UCSD-AML1 (cell line): ENCODE results near the gene HDAC4.
"Not testable (repeated sequence)": the region's sequence is repeated elsewhere in the genome, so short reads cannot be mapped to it uniquely, and the experiment has no call there.

Source experiments
- DNase-seq: peaks from one replicate; lab custom pipeline; 2025; ENCODE audit not compliant: unreplicated experiment; lab: John Stamatoyannopoulos, UW

Gene HDAC4

DNA sequence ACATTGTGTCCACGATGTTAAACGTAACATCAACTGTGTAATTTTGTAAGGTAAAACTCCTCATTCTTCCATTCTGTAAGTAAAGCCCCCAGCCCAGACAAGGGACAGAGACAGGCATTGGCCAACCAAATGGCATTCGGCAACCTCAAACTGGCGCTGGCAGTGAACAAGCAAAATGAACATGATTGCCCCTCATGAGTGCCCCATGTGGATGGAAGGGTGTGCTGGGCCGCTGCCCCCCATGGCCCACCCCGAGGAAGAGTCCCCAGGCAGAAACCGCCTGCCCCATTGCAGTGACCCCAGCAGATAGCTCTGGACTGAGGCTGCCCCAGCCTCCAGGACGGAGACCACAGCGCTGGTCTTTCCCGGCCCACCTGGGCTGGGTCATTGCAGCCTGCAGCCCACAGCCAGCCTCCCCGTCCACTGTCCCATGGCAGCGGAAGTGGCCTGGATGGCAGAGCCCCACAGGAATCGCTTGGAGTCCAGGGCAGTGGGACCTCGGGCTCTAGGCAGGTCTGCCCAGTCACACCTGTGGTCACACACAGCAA is 220.2 kb downstream of the HDAC4 start:
- no peak for DNase-seq

DNA sequence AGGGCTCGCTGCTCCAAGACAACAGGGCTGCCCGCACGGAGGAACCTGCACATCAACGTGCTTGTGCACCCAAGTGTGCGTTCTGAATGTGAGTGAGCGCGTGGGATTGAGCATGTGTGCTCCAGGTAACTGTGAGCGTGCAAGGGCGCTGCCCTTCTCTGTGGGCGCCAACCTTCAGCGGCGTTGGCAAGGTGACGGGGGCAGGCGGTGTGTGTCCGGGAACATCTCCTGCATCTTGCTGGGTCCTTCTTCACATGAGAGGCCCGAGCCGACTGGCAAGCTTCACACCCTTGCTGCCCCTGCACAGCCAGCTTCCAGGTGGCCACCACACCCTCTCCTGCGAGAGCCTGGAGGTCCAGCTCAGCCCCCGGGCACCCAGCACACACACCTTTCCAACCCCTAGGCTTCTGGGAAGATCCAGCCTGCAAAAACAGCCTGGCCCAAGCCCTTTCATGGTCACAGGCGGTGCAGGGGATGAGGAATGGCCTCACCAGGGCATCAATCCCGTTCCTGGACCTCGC is 220.9 kb downstream of the HDAC4 start:
- no peak for DNase-seq

DNA sequence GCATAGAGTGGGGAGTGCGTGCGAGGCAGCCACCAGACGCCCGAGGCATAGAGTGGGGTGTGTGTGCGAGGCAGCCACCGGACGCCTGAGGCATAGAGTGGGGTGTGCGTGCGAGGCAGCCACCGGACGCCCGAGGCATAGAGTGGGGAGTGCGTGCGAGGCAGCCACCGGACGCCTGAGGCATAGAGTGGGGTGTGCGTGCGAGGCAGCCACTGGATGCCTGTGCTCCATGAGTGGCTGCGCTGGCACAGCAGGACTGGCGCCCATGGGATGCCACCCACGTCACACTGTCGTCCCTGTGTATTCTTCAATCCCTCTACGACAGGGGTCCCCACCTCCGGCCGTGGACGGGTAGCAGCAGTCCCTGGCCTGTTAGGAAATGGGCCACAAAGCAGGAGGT is 221.9 kb downstream of the HDAC4 start:
- no peak for DNase-seq

DNA sequence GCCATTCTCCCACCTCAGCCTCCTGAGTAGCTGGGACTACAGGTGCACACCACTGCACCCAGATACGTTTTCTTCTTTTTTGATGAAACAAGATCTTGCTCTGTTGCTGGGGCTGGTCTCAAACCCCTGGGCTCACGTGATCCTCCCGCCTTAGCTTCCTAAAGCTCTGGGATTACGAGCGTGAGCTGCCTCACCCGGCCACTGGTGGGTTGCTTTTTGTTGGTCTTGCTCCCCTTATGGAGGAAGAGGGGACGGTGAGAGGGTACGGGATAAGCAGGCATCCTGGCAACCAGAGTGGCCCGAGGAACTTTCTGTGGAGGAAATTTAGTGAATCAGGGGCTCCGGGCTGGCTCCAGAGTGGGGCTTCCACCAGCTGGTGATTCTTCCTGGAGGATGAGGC is 222.3 kb downstream of the HDAC4 start:
- no peak for DNase-seq

DNA sequence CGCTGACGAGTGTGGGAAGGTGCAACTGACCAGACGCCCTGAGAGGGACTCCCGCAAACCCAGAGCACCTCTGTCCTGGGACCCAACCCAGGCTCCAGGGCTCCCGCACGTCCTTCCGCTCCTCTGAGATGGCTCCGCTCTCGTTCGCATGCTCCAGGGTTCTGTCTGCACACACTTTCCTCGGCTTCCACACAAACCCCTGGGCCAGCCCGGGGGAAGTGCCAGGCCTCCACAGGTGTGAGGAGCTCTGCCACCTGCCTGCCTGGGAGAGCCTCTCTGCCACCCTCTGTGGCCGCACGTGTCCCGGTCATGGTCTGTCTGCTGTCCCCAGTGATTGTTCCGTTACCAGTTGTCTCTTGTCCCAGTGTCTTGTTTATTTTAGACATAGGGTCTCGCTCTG is 222.9 kb downstream of the HDAC4 start:
- no peak for DNase-seq

DNA sequence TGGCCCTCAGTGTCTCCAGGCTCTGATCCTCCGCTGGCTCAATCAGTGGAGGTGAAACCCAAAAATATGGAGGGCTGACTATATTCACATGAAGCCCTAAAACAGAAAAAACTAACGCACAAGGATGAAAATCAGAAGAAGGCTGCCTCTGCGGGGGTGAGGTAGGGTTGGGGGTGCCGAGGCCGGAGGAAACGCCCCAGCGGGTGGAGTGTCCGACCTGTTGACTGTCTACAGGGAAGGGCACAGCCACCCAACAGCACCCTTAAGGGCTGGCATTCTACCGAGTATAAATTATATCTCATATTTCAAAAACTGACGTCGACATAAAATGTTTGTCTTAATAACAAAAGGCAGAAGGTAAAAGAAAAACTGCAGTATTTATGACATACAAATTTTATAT is 223.5 kb downstream of the HDAC4 start:
- DNase-seq = no peak

DNA sequence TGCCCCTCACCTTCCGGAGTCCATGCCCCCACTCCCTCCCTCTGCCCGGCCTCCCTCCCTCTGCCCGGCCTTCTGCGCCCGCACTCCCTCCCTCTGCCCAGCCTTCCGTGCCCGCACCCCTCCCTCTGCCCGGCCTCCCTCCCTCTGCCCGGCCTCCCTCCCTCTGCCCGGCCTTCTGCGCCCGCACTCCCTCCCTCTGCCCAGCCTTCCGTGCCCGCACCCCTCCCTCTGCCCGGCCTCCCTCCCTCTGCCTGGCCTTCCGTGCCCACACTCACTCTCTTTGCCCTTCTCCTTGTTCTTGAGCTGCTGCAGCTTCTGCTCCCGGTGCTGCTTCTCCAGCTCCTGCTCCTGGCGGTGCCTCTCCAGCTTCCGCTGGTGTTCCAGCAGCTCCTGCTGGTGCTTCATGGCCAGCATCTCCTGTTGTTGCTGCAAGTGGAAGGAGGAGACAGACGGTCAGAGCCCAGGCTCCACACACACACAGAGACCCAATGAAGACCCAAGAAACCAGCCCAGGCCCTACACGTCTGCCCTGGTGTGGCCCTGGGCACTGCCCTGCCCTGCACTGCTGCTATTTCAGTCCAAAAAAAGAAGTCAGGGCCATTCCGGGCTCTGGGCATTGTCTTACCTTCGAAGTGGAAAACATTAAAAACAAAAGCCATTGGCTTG is 224.5 kb downstream of the HDAC4 start:
- not testable (repeated sequence) for DNase-seq

DNA sequence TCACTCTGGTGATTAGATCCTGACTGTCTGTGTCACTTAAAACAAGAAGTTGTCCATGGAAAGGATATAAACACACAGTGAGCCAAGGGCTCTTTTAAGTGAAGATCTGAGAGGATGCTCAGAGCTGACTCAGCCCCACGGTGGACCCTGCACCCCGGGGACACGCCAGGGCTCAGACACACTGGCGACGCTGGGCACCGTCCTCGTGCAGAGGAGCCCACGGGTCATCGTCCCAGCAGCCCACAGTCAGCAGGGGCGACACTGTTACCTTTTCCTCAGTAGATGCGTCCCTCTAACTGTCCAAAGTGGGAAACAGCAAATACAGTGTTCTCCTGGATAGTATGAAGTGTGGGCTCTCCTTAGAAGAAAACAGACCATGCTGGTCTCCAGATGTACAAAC is 225.6 kb downstream of the HDAC4 start:
- DNase-seq = no peak

DNA sequence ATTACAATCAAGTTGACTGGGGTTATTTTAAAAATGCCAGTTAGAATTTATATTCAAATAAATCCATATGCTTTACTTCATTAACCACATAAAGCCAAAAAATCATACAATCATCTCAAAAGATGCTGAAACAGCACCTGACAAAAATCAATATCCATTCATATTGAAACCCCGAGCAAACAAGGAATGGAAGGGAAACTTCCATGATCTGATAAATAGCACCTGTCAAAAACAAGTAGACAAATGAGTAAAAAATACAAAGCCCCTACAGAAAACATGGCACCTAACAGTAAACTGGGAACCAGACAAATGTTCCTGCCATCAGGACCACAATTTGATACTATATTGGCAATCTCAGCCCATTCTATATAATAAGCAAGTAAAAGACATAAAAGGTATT is 227.5 kb downstream of the HDAC4 start:
- no peak for DNase-seq

DNA sequence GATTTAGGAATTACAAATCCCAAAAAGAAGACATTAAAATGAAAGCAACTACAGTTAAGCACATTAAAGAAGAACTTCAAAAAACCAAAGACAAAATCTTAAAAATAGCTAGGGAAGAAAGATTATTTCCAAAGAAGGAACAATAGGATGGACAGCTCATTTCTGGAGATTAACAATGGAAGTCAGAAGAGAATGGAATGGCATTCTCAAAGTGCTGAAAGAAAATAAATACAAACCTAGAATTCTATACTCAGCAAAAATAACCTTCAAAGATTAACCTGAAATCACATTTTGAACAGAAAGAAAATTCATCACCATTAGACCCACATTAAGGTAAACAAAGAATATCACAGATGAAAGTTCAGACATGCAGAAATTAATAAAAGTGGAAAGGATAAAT is 229.2 kb downstream of the HDAC4 start:
- DNase-seq = no peak

DNA sequence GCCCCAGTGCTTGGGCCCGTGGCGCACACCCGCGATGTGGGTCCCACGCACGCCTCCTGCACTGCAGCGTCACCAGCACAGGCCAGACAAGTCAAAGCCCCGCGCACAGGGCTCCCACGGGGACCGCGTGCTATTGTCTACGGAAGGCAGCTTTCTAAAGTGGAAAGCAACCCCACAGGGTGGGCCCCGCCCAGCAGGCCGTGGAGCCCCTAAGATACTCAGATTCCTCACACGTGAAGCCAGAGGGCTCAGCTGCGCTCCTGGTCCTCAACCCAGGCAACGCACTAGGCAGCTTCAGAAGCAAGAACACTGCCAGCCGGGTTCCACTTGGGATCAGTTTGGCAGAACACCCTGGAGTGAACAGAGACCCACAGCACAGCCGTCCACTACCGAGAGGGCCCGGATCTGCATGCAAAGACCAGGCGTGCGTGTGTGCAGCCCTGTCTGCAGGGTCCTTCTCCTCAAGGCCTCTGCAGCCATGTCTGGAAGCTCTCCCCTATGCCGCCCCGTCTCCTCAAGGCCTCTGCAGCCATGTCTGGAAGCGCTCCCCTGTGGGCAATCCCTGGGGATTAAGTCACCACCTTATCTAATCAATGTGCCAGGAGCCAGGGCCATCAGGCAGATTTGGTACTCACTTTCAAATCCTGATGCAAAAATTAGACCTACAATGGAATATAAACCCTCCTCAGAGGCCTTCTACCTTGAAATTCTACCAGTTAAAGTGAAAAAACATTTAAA is 231.3 kb downstream of the HDAC4 start:
- DNase-seq = no peak

DNA sequence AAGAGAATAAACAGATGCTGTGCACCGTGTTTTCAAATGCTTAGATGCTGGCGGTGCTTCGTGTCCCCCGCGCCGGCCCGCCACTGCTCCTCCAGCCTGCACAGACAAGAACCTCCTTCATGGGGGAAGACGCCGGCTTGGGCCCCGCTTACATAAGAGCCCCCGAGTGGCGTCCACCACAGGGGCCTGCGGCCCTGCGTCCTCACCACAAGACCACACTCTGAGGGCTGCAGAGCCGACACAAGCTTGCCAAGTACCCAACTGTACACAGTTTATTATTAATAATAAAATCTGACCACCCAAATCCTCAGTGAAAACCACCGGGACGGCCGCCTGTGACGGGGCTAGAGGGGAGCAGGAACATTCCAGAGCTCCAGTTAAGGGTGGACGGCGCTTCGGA is 232.2 kb downstream of the HDAC4 start:
- DNase-seq = no peak

DNA sequence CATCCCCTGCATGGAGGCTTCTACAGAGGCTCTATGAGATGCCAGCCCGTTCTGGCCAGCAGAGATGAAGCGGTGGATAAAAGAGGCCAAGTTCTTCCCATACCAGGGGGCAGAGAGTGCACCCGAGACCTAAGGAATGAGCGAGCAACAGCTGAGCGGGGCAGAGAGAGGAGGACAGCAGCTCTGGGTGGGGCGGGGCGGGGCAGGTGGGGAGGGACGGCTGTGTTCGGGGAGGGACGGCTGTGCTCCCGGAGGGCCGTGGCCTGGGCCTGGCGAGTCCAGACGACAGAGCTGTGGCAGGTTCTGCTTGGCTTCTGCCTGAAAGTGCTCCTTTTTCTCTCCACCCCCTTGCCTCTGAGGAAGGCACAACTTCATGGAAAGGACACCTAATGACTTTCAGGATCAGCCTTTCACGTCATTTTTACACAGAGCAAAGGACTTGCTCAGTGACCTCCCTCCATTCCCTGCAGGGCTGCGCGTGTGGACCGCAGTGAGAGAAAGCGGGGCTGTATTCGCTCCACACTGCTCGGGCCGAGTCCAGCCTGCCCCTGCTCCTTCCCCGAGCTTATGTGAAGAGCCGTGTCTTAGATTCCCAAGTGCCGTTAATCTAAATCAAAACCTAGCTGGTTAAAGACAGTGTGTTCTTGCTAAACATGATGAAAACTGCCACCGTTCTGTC is 232.9 kb downstream of the HDAC4 start:
- no peak for DNase-seq

DNA sequence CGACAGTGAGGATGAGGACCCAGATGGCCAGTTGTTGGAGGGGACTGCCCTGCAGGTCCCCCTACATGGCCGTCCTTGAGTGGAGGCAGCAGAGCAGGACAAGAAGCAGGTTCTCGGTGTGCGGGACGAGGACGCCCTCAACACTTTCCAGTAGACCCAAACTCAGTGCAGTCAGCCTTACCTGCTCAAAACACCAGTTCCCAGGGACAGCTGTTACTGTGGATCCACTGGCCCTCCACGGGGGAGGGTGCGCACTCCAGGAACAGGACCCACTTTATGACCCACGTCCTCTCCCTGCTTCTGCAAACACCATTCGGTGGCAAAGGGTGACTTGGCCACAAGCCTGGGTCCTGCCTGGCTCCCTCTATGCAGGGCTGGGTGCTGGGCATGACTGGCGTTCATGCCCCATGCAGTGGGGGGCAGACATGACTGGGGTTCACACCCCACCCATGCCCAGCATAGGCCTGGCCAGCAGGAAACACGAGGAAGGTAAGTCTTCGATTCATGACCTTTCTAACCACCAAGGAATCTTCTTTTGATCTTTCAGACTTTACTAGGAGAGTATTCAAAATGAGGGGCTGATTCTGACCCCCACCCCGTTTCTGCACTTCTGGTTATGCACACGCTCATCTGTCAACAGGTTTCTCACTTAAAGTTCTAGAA is 233.7 kb downstream of the HDAC4 start:
- no peak for DNase-seq

DNA sequence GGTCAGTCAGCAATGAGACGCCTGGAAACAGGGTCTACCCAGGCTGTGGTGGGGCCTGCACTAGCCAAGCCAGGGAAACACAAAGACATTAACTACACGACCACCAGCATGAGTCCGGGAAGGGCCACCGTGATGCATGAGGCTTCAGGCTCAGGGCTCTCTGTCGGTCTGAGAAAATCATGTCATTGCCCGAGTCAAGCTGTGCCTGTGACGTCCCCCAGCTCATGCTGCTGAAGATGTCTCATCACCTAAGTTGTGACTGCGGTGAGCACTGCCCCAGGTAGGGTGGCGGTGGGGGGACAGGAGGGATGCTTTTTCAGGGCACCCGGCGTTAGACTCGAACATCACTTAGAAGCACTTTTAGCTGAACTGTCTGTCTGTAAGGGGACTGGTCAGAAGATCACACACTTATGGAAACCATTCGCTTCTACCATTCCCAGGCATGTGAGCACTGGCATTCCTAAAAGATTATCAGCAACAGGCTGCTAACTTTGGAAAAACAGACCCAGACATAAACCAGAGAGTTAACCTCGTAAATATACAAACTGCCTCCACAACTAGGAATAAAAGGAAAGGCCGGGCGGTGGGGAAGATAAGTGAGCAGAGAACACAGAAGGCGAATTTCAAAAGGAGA is 234.5 kb downstream of the HDAC4 start:
- no peak for DNase-seq

DNA sequence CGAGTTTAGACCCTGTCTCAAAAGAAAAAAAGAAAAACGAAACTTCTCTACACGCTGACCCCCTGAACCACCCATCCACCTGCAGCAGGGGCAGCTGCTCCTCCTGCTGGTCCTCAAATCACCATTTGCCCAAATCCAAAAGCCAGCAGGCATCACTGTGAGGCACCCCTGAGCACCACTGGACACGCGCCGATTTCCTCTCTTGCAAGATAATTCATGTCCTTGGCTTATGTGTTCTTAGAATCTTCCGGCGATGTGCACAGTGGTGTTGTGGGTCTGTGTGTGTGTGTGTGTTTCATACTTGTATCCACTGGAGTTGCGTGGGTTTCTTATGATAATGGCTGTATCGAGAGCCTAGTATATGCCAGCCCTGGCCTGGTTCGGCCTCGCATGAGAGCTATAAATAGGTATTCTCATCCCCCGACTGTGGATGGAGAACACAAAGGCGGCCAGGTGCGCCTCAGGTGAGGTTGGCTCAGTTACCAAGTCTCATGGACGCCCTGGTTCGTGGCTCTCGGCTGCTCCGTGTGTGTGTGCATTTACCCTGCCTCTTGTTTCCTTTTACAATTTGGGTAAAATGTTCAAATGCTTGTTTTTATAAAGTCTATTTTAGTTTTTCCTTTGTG is 235.5 kb downstream of the HDAC4 start:
- no peak for DNase-seq

DNA sequence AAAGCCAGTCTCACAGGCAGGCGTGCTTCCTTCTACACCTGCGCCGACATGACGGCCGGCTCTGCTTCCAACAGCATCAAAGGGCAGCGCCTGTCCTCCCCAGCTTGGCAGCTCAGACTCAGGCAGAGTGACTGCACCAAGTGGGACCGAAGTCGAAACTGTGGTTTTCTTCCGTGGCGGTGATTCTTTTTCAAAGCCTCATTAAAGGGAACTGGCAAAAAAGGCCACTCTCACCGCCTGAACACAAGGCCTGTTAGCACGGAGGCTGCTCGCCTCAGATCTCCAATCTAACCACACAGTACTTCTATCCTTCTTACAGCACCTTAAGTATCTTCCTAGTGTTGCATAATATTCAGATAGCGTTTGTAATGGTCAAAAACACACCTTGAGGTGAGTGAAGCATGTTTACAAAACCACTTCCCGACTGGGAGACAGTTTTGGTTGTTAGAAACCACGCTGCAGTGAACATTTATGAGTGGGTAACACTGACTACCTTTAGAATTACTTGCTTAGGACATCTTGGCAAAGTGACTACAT is 236.4 kb downstream of the HDAC4 start:
- DNase-seq = no peak

DNA sequence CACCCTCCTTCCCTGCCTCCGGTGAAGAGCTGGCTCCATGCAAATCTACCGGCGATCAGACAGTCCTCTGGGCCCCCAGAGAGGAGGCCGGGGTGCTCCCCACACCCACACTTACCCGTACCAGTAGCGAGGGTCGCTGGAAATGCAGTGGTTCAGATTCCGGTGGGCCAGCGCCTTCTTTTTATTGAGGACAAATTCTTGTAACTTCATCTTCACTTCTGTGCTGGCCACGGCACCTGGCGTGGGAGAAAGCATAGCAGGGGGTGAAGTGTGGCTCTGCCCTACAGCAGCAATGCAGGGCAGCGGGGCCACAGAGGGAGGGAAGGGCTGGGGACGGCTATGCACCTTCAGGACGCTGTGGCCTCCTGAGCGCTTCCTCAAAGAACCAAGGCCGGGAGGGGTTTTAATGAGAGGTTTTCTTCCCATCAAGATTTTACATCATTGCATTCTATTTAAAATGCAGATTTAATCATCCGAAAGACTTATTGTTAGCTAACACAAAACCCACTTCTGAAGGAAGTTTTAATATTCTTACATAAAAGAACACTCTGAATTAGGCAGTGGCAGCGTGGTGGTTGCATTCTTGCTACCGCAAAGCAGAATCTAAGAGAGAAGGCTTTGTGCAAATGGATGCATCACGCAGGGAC is 237.0 kb downstream of the HDAC4 start:
- no peak for DNase-seq

DNA sequence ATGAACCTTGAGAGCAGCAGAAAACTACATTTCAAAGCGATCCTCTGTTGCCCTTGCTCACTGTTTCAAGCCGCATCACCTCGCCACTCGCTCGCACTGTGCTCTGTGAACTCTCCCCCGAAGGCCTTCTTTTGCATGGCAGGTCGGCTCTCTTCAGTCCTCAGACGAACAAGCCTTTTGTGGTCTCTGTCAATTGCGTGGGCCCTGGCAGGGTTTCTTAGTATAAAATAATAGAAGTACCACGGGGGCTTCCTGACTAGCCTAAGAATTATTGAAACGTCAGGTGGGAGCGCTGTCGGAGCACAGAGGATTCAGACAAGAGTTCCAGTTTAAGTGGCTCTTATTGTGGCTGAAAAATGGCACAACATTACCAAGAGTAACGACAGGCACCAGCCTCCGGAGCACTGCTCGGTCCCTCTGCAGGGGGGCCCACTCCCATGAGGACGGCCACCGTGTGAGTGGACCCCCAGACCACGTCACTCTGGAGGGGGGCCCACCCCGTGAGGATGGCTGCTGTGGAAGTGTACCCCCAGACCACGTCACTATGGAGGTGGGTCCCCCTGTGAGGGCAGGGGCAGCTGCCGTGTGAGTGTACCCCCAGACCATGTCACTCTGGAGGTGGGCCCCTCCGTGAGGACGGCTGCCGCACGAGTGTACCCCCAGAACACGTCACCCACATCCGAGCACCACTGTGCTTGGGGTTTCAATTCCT is 237.7 kb downstream of the HDAC4 start:
- DNase-seq = no peak
